ENCODE measurements around the gene REPS2. TPM values are rescaled to one million over a fixed set of nuclear protein-coding genes. Genes with fewer than 3 reads are reported as not detected.

REPS2 gene
- total and polyA plus RNA-seq, 9 of the 15 experiments (the other 6 are each of a cell fraction or from before 2014, with no cell fraction given), result 0.01 to 0.07 (median 0.01) TPM; not detected in 3

GRCh38 chrX:16970977-16971376 is 24.5 kb downstream of the REPS2 start:
- Histone ChIP-seq H4K20me1 (replicated peaks; ENCODE audit: control insufficient read depth, insufficient read depth, low read length) (no peaks in the 10 kb centered on the region), H3K27me3 (ENCODE audit: control insufficient read depth in 2 of 2, insufficient read depth in 2 of 2, low read length in 2 of 2) (no peaks in the 10 kb centered on the region), H3K9me3 (replicated peaks; ENCODE audit: control insufficient read depth, insufficient read depth, low read depth, low read length) (no peaks in the 10 kb centered on the region), H3K4me2 (ENCODE audit: insufficient read depth, low read length) (no peak overlapping the region), H3K27ac (ENCODE audit: extremely low read depth, low read depth, low read length) (no peak overlapping the region), H3K9me1 (ENCODE audit: control insufficient read depth, insufficient read depth, low read length) (no peaks in the 10 kb centered on the region), H3K36me3 (ENCODE audit: control insufficient read depth, insufficient read depth, low read length) (no peaks in the 10 kb centered on the region), H3K4me1 (replicated peaks in 1 of 2; ENCODE audit: control insufficient read depth in 2 of 2, insufficient read depth in 2 of 2, low read length in 2 of 2) (no peaks in the 10 kb centered on the region), H3K79me2 (ENCODE audit: control insufficient read depth, insufficient read depth, low read length) (no peaks in the 10 kb centered on the region), H3K4me3 (no peak overlapping the region), H3K9ac (ENCODE audit: insufficient read depth in 1 of 2, low read depth in 2 of 2, low read length in 2 of 2) (no peak overlapping the region), H2AFZ (ENCODE audit: low read depth, low read length) (no peak overlapping the region)
- ATAC-seq, result no peak
- TF ChIP-seq ARID3B (CRISPR knock-in tag; IDR thresholded peaks at IDR 0.05; ENCODE audit: borderline replicate concordance) (no peak), PTBP1 (IDR thresholded peaks at IDR 0.05; ENCODE audit: low read depth, low read length) (no peak), ZNF134 (CRISPR knock-in tag; conservative IDR thresholded peaks at IDR 0.05) (no peak), TCFL5 (CRISPR knock-in tag; conservative IDR thresholded peaks at IDR 0.05) (no peak), ZC3H4 (CRISPR knock-in tag; IDR thresholded peaks at IDR 0.05; ENCODE audit: borderline replicate concordance) (no peak), SLC30A9 (CRISPR knock-in tag; IDR thresholded peaks at IDR 0.05) (no peak), PRMT5 (CRISPR knock-in tag; IDR thresholded peaks at IDR 0.05) (no peak), SIX5 (IDR thresholded peaks at IDR 0.05; ENCODE audit: borderline replicate concordance in 1 of 2, insufficient read depth in 1 of 2, low read depth in 1 of 2, low read length in 2 of 2) (no peak), FOS (IDR thresholded peaks at IDR 0.05; ENCODE audit: extremely low read depth, insufficient read length) (no peak)
- ChIA-PET CTCF (ENCODE audit: low intra/inter-chr PET ratio) (no interaction called here), POLR2A (no interaction called here)
- in situ Hi-C loops (cut with MboI), result no loop called here
- intact Hi-C loops (cut with micrococcal nuclease), result no loop called here
- BruUV-seq (replicated peaks), result no TSS peak
- 1% methylated on average over 5 of the region's 5 CpGs for WGBS (ENCODE audit: insufficient coverage, low coverage, missing lambda C conversion rate)
- no peak for DNase-seq (ENCODE audit: extremely low read depth in 1 of 4, low spot score in 3 of 4)
- no peak for FAIRE-seq
